HCT116 (cell line): ENCODE data around the gene SLC14A1.

Experiments
- CTCF ChIP-seq, 3 experiments: fragments of 200-600 bp in 1 of 3; sonication (generic) in 1 of 3; IDR thresholded peaks in 2 of 3; conservative IDR thresholded peaks in 1 of 3; 2 replicates each; pipeline ENCODE4 v1.5.1; 2012 to 2017; ENCODE audit warnings: low read depth in 2 of 3, low read length in 2 of 3, antibody characterized with exemption in 1 of 3, borderline replicate concordance in 1 of 3, control low read depth in 1 of 3, mild to moderate bottlenecking in 1 of 3, mixed read lengths in 1 of 3, mixed run types in 1 of 3, moderate library complexity in 1 of 3; ENCODE audit not compliant: insufficient read depth in 1 of 3
- EZH2 ChIP-seq: fragments of 200-600 bp; sonication (generic); IDR thresholded peaks from 2 replicates; pipeline ENCODE4 v1.6.1; 2017; ENCODE audit warnings: antibody characterized with exemption, mixed run types

- TF ChIP-seq EZH2 (no peak), CTCF (IDR thresholded peaks at IDR 0.05 in 2 of 3, conservative IDR thresholded peaks at IDR 0.05 in 1 of 3; ENCODE audit: borderline replicate concordance in 1 of 3, insufficient read depth in 1 of 3, low read depth in 2 of 3, low read length in 2 of 3) (no peak)
Measured at GRCh38 chr18:45691816-45692179, 32.2 kb upstream of the SLC14A1 start.
